ENCODE data around the gene AK9. TPM values are rescaled to one million over a fixed set of nuclear protein-coding genes. Genes with fewer than 3 reads are reported as not detected.

AK9 gene
- total and polyA plus RNA-seq, 2 experiments from 2014 or later = 10.1 to 15.2 TPM

DNA sequence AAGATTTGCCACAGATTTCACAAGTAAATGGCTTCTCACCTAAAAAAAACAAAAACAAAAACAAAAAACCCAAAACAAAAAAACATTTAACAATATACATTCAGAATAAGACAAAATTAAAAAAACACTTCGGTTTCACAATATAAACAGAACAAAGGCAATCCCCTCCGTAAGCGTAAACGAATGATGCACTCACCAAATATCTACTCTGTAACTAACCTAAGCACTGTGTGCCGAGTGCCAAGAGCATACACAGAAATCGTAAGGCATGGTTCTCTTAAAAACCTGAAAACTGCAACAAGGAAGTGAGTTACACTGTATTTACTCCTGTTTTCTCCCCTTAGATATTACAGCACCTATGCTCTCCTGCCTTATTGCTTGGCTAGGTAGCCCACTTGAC is 223.3 kb downstream of the AK9 start:
- H3K27ac ChIP-seq = no peak overlapping the region
- H3K9me3 ChIP-seq (ENCODE audit: low read depth) = no peaks in the 10 kb centered on the region
- no peak overlapping the region for H3K4me2 ChIP-seq
- H3K9me2 ChIP-seq (replicated peaks; ENCODE audit: insufficient read depth) = no peaks in the 10 kb centered on the region
- no peak for DNase-seq (ENCODE audit: low spot score)
- no peaks in the 10 kb centered on the region for H3K4me1 ChIP-seq (ENCODE audit: insufficient read depth)
- H4K20me1 ChIP-seq (ENCODE audit: insufficient read depth, poor library complexity, severe bottlenecking) = no peaks in the 10 kb centered on the region
- 95% methylated on average over 6 of the region's 6 CpGs for WGBS (ENCODE audit: low lambda C conversion rate, missing lambda C conversion rate)
- H3K4me3 ChIP-seq = no peak overlapping the region
- H2AFZ ChIP-seq = no peak overlapping the region
- peaks cover 6% of the 10 kb centered on the region for H3K79me2 ChIP-seq
- H3K27me3 ChIP-seq = no peaks in the 10 kb centered on the region
- TF ChIP-seq CTCF (IDR thresholded peaks at IDR 0.05; ENCODE audit: poor library complexity) = no peak
- TF ChIP-seq EZH2 (IDR thresholded peaks at IDR 0.05; ENCODE audit: borderline replicate concordance) = no peak
- no peak for TF ChIP-seq EZH2phosphoT487 (IDR thresholded peaks at IDR 0.05; ENCODE audit: low read depth, severe bottlenecking, unreplicated experiment)
- H3K36me3 ChIP-seq (replicated peaks; ENCODE audit: insufficient read depth, low read depth) = no peaks in the 10 kb centered on the region

DNA sequence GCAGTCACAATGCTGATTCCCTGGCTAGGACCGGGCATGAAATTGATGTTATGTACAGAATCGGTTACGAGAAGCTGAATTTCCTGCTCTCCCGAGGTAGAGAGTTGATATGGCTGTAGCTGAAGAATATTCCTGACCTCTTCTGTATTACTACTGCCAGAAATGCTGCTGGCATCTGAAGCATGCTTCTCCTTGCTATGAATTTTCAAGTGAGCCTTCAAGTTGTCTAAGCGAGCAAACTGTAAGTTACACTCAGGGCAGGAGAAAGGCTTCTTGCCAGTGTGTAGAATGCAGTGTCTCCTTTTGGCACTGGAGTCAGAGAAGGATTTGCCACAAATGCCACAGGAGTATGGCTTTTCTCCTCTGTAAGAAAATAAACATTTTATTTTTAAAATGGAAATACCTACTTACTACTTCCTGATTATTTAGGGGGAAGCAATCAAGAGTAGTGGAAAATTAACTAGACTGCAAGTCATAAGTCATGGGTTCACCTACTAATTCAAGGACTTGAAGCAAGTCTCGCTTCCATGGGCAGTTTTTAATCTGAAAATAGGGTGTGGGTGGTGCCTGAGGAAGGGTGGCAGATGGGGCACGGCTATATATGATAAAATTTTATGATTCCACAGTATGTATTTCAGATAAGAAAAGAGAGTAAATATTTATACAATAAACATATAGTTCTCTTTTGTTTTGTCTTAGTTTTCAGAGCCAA is 224.6 kb downstream of the AK9 start:
- TF ChIP-seq CTCF (IDR thresholded peaks at IDR 0.05; ENCODE audit: poor library complexity) = no peak
- TF ChIP-seq EZH2 (IDR thresholded peaks at IDR 0.05; ENCODE audit: borderline replicate concordance) = no peak
- no peak for TF ChIP-seq EZH2phosphoT487 (IDR thresholded peaks at IDR 0.05; ENCODE audit: low read depth, severe bottlenecking, unreplicated experiment)
- Histone ChIP-seq H3K27me3 (no peaks in the 10 kb centered on the region), H2AFZ (no peak overlapping the region), H3K4me1 (ENCODE audit: insufficient read depth) (no peaks in the 10 kb centered on the region), H3K27ac (peak overlapping the region; percentile 67), H3K9me3 (ENCODE audit: low read depth) (no peaks in the 10 kb centered on the region), H3K36me3 (replicated peaks; ENCODE audit: insufficient read depth, low read depth) (no peaks in the 10 kb centered on the region), H3K4me2 (no peak overlapping the region), H3K9me2 (replicated peaks; ENCODE audit: insufficient read depth) (no peaks in the 10 kb centered on the region), H3K4me3 (no peak overlapping the region), H3K79me2 (peaks cover 6% of the 10 kb centered on the region), H4K20me1 (ENCODE audit: insufficient read depth, poor library complexity, severe bottlenecking) (no peaks in the 10 kb centered on the region)
- DNase-seq (ENCODE audit: low spot score) = no peak
- WGBS (ENCODE audit: low lambda C conversion rate, missing lambda C conversion rate) = 87% methylated on average over 7 of the region's 7 CpGs

DNA sequence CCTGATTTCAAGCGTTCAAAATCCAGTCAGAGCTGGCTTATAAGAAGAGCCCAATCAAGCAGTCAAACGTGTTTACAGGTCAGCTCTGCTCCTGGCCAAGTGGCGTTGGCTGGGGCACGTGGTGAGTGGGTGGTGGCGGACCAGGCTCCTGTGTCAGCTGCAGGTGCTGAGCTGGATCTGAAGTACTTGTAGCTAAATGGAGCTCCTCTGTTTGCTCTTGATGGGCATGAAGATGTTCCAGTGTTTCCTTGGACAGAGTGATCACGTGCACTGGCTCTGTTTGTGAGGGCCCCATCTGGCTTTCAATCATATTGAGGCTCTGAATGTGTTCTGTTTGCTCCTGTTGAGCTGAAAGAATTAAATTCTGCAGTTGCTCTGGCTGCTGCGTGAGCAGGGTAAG is 225.2 kb downstream of the AK9 start:
- Histone ChIP-seq H3K4me1 (ENCODE audit: insufficient read depth) (no peaks in the 10 kb centered on the region), H4K20me1 (ENCODE audit: insufficient read depth, poor library complexity, severe bottlenecking) (no peaks in the 10 kb centered on the region), H3K4me3 (no peak overlapping the region), H3K9me2 (replicated peaks; ENCODE audit: insufficient read depth) (no peaks in the 10 kb centered on the region), H3K27me3 (no peaks in the 10 kb centered on the region), H3K79me2 (peaks cover 6% of the 10 kb centered on the region), H3K4me2 (no peak overlapping the region), H3K36me3 (replicated peaks; ENCODE audit: insufficient read depth, low read depth) (no peaks in the 10 kb centered on the region), H3K27ac (peak overlapping the region; percentile 67), H2AFZ (no peak overlapping the region), H3K9me3 (ENCODE audit: low read depth) (no peaks in the 10 kb centered on the region)
- TF ChIP-seq EZH2phosphoT487 (IDR thresholded peaks at IDR 0.05; ENCODE audit: low read depth, severe bottlenecking, unreplicated experiment) = no peak
- no peak for TF ChIP-seq CTCF (IDR thresholded peaks at IDR 0.05; ENCODE audit: poor library complexity)
- no peak for TF ChIP-seq EZH2 (IDR thresholded peaks at IDR 0.05; ENCODE audit: borderline replicate concordance)
- DNase-seq (ENCODE audit: low spot score) = no peak
- WGBS (ENCODE audit: low lambda C conversion rate, missing lambda C conversion rate) = 83% methylated on average over 7 of the region's 7 CpGs

All from hepatocyte (in vitro differentiated cells).